PFSK-1 (cell line): Measurements from ENCODE around the gene WDR38.

Experiments
- FOXP2 ChIP-seq: optimal IDR thresholded peaks from 2 replicates; pipeline ENCODE3; 2011; ENCODE audit warnings: borderline replicate concordance, control low read depth, inconsistent platforms; ENCODE audit not compliant: insufficient read depth; ENCODE audit errors: extremely low read length, extremely low read depth
- SIN3A ChIP-seq: IDR thresholded peaks from 2 replicates; pipeline ENCODE4 v1.6.1; 2012; ENCODE audit warnings: mild to moderate bottlenecking, low read length, moderate library complexity, borderline replicate concordance; ENCODE audit not compliant: insufficient read depth

DNA sequence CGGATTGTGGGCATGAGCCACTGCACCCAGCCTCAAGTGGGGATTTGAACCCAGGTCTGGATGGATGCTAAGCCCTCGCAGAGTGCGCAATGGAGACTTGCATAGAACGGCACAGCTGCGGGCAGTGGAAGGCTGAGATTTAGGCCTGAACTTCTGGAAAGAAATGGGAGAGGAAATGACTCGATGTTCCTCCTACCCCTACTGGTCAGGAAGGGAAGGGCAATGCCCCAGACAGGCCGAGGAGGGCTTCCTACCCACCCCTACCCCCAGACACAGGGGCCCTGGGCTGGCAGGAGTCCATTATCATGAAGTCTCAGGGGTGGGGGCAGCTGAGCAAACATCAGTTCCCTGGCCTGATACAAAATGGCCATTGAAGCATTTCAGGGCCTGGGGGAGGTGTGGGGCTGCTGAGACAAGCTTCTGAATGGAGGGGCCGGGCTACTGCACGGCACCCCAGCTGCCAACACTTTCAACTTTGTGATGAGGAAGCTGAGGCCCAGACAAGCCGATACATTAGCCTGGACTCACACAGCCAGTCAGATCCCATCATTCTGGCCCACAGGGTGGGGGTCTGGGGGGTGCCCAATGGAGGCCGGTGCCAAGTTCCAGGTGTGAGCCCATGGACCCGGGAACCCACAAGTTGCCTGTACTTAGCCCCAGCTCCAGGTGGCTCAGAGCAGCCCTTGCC, 13.5 kb upstream of the WDR38 start:
- no peak for TF ChIP-seq FOXP2
- no peak for TF ChIP-seq SIN3A
